SK-N-SH treated with all-trans-retinoic acid at 6 μM for 48 hours (cell line): Measurements from ENCODE around the gene MDH1B.

ENCODE experiments used
- ARNTL ChIP-seq: fragments of 450-650 bp; formaldehyde crosslinking; IDR thresholded peaks from 2 replicates; pipeline ENCODE4 v1.5.0; 2020; ENCODE audit warnings: low read depth, mild to moderate bottlenecking, moderate library complexity, borderline replicate concordance
- CREB5 ChIP-seq: fragments of 250-450 bp; sonication (Bioruptor Pico); IDR thresholded peaks from 2 replicates; pipeline ENCODE4 v1.5.1; 2020; ENCODE audit warnings: low read depth, mild to moderate bottlenecking, moderate library complexity
- CSDC2 ChIP-seq: fragments of 250-450 bp; sonication (Bioruptor Pico); IDR thresholded peaks from 2 replicates; pipeline ENCODE4 v1.5.0; 2020; ENCODE audit warnings: mild to moderate bottlenecking, moderate library complexity
- ESRRG ChIP-seq: fragments of 250-450 bp; sonication (Bioruptor Pico); IDR thresholded peaks from 2 replicates; pipeline ENCODE4 v1.6.1; 2021; ENCODE audit warnings: mild to moderate bottlenecking
- GLIS3 ChIP-seq: fragments of 250-450 bp; sonication (Bioruptor Pico); IDR thresholded peaks from 2 replicates; pipeline ENCODE4 v1.5.0; 2020; ENCODE audit warnings: mild to moderate bottlenecking, moderate library complexity
- ISL1 ChIP-seq: fragments of 250-450 bp; sonication (Bioruptor Pico); IDR thresholded peaks from 2 replicates; pipeline ENCODE4 v2.1.2; 2022; ENCODE audit warnings: mild to moderate bottlenecking, moderate library complexity
- POU6F1 ChIP-seq: fragments of 250-450 bp; sonication (Bioruptor Pico); IDR thresholded peaks from 2 replicates; pipeline ENCODE4 v1.8.0; 2021; ENCODE audit warnings: low read depth, mild to moderate bottlenecking, moderate library complexity, borderline replicate concordance
- PPARA ChIP-seq: fragments of 250-450 bp; sonication (Bioruptor Pico); IDR thresholded peaks from 2 replicates; pipeline ENCODE4 v1.5.0; 2020; ENCODE audit warnings: mild to moderate bottlenecking, borderline replicate concordance
- SNAI2 ChIP-seq: fragments of 250-450 bp; sonication (Bioruptor Pico); IDR thresholded peaks from 2 replicates; pipeline ENCODE4 v1.5.0; 2020; ENCODE audit warnings: mild to moderate bottlenecking, moderate library complexity
- TOX ChIP-seq: fragments of 250-450 bp; sonication (Bioruptor Pico); IDR thresholded peaks from 2 replicates; pipeline ENCODE4 v1.8.0; 2021; ENCODE audit warnings: mild to moderate bottlenecking, moderate library complexity, borderline replicate concordance
- ZC3H10 ChIP-seq: fragments of 250-450 bp; sonication (Bioruptor Pico); IDR thresholded peaks from 2 replicates; pipeline ENCODE4 v1.5.1; 2021; ENCODE audit warnings: mild to moderate bottlenecking, moderate library complexity
- ZFP3 ChIP-seq: fragments of 250-450 bp; sonication (Bioruptor Pico); IDR thresholded peaks from 2 replicates; pipeline ENCODE4 v1.5.0; 2020; ENCODE audit warnings: mild to moderate bottlenecking, moderate library complexity
- ZNF565 ChIP-seq: fragments of 450-650 bp; formaldehyde crosslinking; conservative IDR thresholded peaks from 2 replicates; pipeline ENCODE4 v1.5.0; 2020; ENCODE audit warnings: low read depth, mild to moderate bottlenecking, moderate library complexity
- ZNF70 ChIP-seq: fragments of 450-650 bp; formaldehyde crosslinking; IDR thresholded peaks from 2 replicates; pipeline ENCODE4 v1.5.0; 2020; ENCODE audit warnings: mild to moderate bottlenecking, moderate library complexity

GRCh38 chr2:206718296-206718695 lies 46.8 kb downstream of the MDH1B start, which contains the start of gene DYTN:
- TF ChIP-seq ARNTL: no peak
- no peak for TF ChIP-seq GLIS3 (CRISPR knock-in tag)
- no peak for TF ChIP-seq ZNF70 (CRISPR knock-in tag)
- TF ChIP-seq SNAI2 (CRISPR knock-in tag): no peak
- TF ChIP-seq ESRRG (CRISPR knock-in tag): no peak
- TF ChIP-seq PPARA (CRISPR knock-in tag): no peak
- no peak for TF ChIP-seq ISL1
- no peak for TF ChIP-seq POU6F1 (CRISPR knock-in tag)
- no peak for TF ChIP-seq CREB5 (CRISPR knock-in tag)
- no peak for TF ChIP-seq TOX (CRISPR knock-in tag)
- TF ChIP-seq ZFP3: no peak
- no peak for TF ChIP-seq ZC3H10
- no peak for TF ChIP-seq ZNF565
- no peak for TF ChIP-seq CSDC2 (CRISPR knock-in tag)
